PC-9 (cell line): ENCODE data around the gene LAMA3. TPM values are rescaled to one million over a fixed set of nuclear protein-coding genes. Genes with fewer than 3 reads are reported as not detected.

Experiments used
- BruUV-seq: library from RNA; stranded (reverse); fragments of 400-500 nt; replicated peaks from 2 replicates; lab custom pipeline; 2021; lab: Mats Ljungman, UMichigan
- CTCF ChIA-PET: fragments of 300-600 bp; sonication (Branson Sonifier 250); formaldehyde crosslinking; loops from one replicate; lab custom pipeline; 2022; ENCODE audit warnings: antibody characterized with exemption; lab: Charles Lee
- POLR2A ChIA-PET: fragments of 300-600 bp; sonication (Branson Sonifier 250); formaldehyde crosslinking; loops from one replicate; lab custom pipeline; 2022; ENCODE audit warnings: antibody characterized with exemption; ENCODE audit not compliant: unreplicated experiment; lab: Charles Lee
- DNase-seq, 2 experiments: peaks; one replicate each; pipeline versions ENCODE4 v3.0.0 to v3.0.0-alpha.2; 2015 to 2022; ENCODE audit warnings: mixed read lengths in 1 of 2
- H2AFZ ChIP-seq: fragments of 200-600 bp; sonication (generic); 2 replicates; pipeline ENCODE4 v1.8.1; 2017; ENCODE audit warnings: antibody characterized with exemption
- H3F3A ChIP-seq: fragments of 200-600 bp; sonication (generic); 2 replicates; pipeline ENCODE4 v1.8.1; 2017; ENCODE audit warnings: antibody characterized with exemption, mild to moderate bottlenecking, low read depth; ENCODE audit not compliant: insufficient read depth
- H3K27ac ChIP-seq: fragments of 200-600 bp; sonication (generic); 2 replicates; pipeline ENCODE4 v1.6.1; 2016; ENCODE audit warnings: mixed run types
- H3K27me3 ChIP-seq: fragments of 200-600 bp; sonication (generic); 2 replicates; pipeline ENCODE4 v1.6.1; 2016; ENCODE audit warnings: low read depth, mixed run types; ENCODE audit not compliant: insufficient read depth
- H3K36me3 ChIP-seq: fragments of 200-600 bp; sonication (generic); 2 replicates; pipeline ENCODE4 v1.6.1; 2016; ENCODE audit warnings: low read depth, mixed run types
- H3K4me1 ChIP-seq: fragments of 200-600 bp; sonication (generic); replicated peaks from 2 replicates; pipeline ENCODE4 v1.6.1; 2016; ENCODE audit warnings: mixed run types; ENCODE audit not compliant: insufficient read depth
- H3K4me2 ChIP-seq: fragments of 200-600 bp; sonication (generic); 2 replicates; pipeline ENCODE4 v1.6.1; 2017; ENCODE audit warnings: mixed run types
- H3K4me3 ChIP-seq: fragments of 200-600 bp; sonication (generic); 2 replicates; pipeline ENCODE4 v1.6.1; 2016; ENCODE audit warnings: mixed run types
- H3K79me2 ChIP-seq: fragments of 200-600 bp; sonication (generic); 2 replicates; pipeline ENCODE4 v1.6.1; 2017; ENCODE audit warnings: low read depth, mixed run types
- H3K9me2 ChIP-seq: fragments of 200-600 bp; sonication (generic); 2 replicates; pipeline ENCODE4 v1.8.1; 2017; ENCODE audit warnings: mild to moderate bottlenecking; ENCODE audit not compliant: insufficient read depth
- H3K9me3 ChIP-seq: fragments of 200-600 bp; sonication (generic); 2 replicates; pipeline ENCODE4 v1.8.1; 2016; ENCODE audit warnings: low read depth; ENCODE audit not compliant: insufficient read depth
- H4K20me1 ChIP-seq: fragments of 200-600 bp; sonication (generic); 2 replicates; pipeline ENCODE4 v1.8.1; 2017; ENCODE audit not compliant: insufficient read depth
- CTCF ChIP-seq: fragments of 200-600 bp; sonication (generic); conservative IDR thresholded peaks from 2 replicates; pipeline ENCODE4 v1.6.1; 2017; ENCODE audit warnings: mixed run types, antibody characterized with exemption, mild to moderate bottlenecking, moderate library complexity
- EZH2 ChIP-seq: fragments of 200-600 bp; sonication (generic); IDR thresholded peaks from 2 replicates; pipeline ENCODE4 v1.8.0; 2017; ENCODE audit warnings: antibody characterized with exemption, low read depth
- intact Hi-C: fragments of 100-400 bp; cut with micrococcal nuclease; formaldehyde crosslinking; loops from one replicate; pipeline ENCODE4 v1.10.0; 2022; ENCODE audit not compliant: unreplicated experiment
- total RNA-seq: library from RNA; stranded (reverse); gene quantifications from 2 replicates; pipeline ENCODE4 v1.2.3, GENCODE V29; 2021

The LAMA3 gene
- total RNA-seq, 1 experiment from 2014 or later, result 44.4 TPM

DNA sequence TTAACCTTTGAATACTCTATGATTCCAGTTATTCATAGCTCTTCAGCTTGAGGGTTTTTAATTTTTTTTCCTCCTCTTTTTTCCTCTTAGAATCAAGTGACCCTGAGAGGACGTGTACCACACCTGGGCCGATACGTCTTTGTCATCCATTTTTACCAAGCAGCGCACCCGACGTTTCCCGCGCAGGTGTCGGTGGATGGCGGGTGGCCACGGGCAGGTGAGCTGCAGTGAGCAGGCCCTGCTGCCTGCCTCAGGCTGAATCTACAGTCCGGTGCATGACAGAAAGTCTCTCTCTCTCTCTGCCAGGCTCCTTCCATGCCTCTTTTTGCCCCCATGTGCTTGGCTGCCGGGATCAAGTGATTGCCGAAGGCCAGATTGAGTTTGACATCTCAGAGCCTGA lies 153.1 kb downstream of the LAMA3 start:
- CTCF ChIA-PET, result no interaction called here
- H3K4me2 ChIP-seq, result no peak overlapping the region
- no peaks in the 10 kb centered on the region for H4K20me1 ChIP-seq
- H3K79me2 ChIP-seq, result no peaks in the 10 kb centered on the region
- no peak overlapping the region for H3K4me3 ChIP-seq
- no peaks in the 10 kb centered on the region for H3K9me3 ChIP-seq
- no peaks in the 10 kb centered on the region for H3K36me3 ChIP-seq
- H3K9me2 ChIP-seq, result no peaks in the 10 kb centered on the region
- H3F3A ChIP-seq, result no peaks in the 10 kb centered on the region
- no peaks in the 10 kb centered on the region for H3K4me1 ChIP-seq
- no peak overlapping the region for H2AFZ ChIP-seq
- H3K27ac ChIP-seq, result no peak overlapping the region
- intact Hi-C loops, result no loop called here
- TF ChIP-seq EZH2, result no peak
- no peak for TF ChIP-seq CTCF
- no peaks in the 10 kb centered on the region for H3K27me3 ChIP-seq
- POLR2A ChIA-PET, result no interaction called here
- no TSS peak for BruUV-seq
- no peak for DNase-seq

- POLR2A ChIA-PET, result interaction anchor here (0.6 kb wide), 1 partner anchor 16 kb away, joined by 4 read pairs; no protein-coding TSS in a partner anchor
- H3F3A ChIP-seq, result peaks cover 18% of the 10 kb centered on the region; the same call in 1 of the 2 replicates
- TF ChIP-seq EZH2, result no peak
- no peak for TF ChIP-seq CTCF
- no peaks in the 10 kb centered on the region for H3K36me3 ChIP-seq
- no peaks in the 10 kb centered on the region for H3K9me3 ChIP-seq
- no peaks in the 10 kb centered on the region for H3K27me3 ChIP-seq
- intact Hi-C loops, result loop anchor here (1.0 kb wide), 1 partner anchor 27 kb away; no protein-coding TSS in a partner anchor
- H3K4me3 ChIP-seq, result no peak overlapping the region
- no peaks in the 10 kb centered on the region for H3K9me2 ChIP-seq
- H3K79me2 ChIP-seq, result no peaks in the 10 kb centered on the region
- H3K4me2 ChIP-seq, result no peak overlapping the region
- TSS peak; percentile 85 for BruUV-seq
- no peaks in the 10 kb centered on the region for H4K20me1 ChIP-seq
- no peak overlapping the region for H3K27ac ChIP-seq
- DNase-seq, result peak in 1 of 2 experiments; percentile 63
- H2AFZ ChIP-seq, result no peak overlapping the region
- CTCF ChIA-PET, result no interaction called here
- H3K4me1 ChIP-seq, result peaks cover 25% of the 10 kb centered on the region
These were observed 155.9 kb downstream of the LAMA3 start for GRCh38 chr18:23844991-23845680.

GRCh38 chr18:23845988-23846630 lies 156.9 kb downstream of the LAMA3 start:
- Histone ChIP-seq H3K27me3 (no peaks in the 10 kb centered on the region), H3F3A (peaks cover 18% of the 10 kb centered on the region; the same call in 1 of the 2 replicates), H4K20me1 (no peaks in the 10 kb centered on the region), H3K36me3 (no peaks in the 10 kb centered on the region), H3K4me2 (no peak overlapping the region), H2AFZ (no peak overlapping the region), H3K79me2 (no peaks in the 10 kb centered on the region), H3K9me3 (no peaks in the 10 kb centered on the region), H3K4me1 (peaks cover 25% of the 10 kb centered on the region), H3K4me3 (no peak overlapping the region), H3K27ac (no peak overlapping the region), H3K9me2 (no peaks in the 10 kb centered on the region)
- CTCF ChIA-PET, result no interaction called here
- BruUV-seq, result no TSS peak
- DNase-seq, result no peak
- POLR2A ChIA-PET, result no interaction called here
- TF ChIP-seq CTCF (no peak), EZH2 (no peak)
- intact Hi-C loops, result loop anchor here (1.0 kb wide), 1 partner anchor 26 kb away; no protein-coding TSS in a partner anchor
